Right ventricle myocardium inferior (tissue), 1 donor: ENCODE measurements around the gene RUNX1. TPM values are rescaled to one million over a fixed set of nuclear protein-coding genes. Genes with fewer than 3 reads are reported as not detected.
"Not testable (repeated sequence)": the region's sequence is repeated elsewhere in the genome, so short reads cannot be mapped to it uniquely, and the experiment has no call there.

Experiments
- ATAC-seq: fragments of 200-7000 bp; cut with Tn5 transposase; one replicate; pipeline ENCODE4 v1.9.1; 2020; ENCODE audit warnings: mild to moderate bottlenecking, moderate library complexity
- DNase-seq: peaks from one replicate; pipeline ENCODE4 v3.0.0; 2021; ENCODE audit errors: missing footprints
- intact Hi-C: fragments of 100-400 bp; cut with DNase I; formaldehyde crosslinking; loops from one replicate; pipeline ENCODE4 v1.11.0; 2022
- total RNA-seq: library from RNA; stranded (reverse); fragmentation: NEBNext Ultra II Directional; extraction: Animal tissue kit (Norgen Biotek cat#: 25700); gene quantifications from one replicate; pipeline ENCODE4 v1.2.1, GENCODE V29; 2021
- donor health status: DM: no; HTN: yes; CAD: no; lungs with severe emphysema.

Gene RUNX1
- total RNA-seq, 1 donor from 2014 or later = 1.8 TPM

DNA sequence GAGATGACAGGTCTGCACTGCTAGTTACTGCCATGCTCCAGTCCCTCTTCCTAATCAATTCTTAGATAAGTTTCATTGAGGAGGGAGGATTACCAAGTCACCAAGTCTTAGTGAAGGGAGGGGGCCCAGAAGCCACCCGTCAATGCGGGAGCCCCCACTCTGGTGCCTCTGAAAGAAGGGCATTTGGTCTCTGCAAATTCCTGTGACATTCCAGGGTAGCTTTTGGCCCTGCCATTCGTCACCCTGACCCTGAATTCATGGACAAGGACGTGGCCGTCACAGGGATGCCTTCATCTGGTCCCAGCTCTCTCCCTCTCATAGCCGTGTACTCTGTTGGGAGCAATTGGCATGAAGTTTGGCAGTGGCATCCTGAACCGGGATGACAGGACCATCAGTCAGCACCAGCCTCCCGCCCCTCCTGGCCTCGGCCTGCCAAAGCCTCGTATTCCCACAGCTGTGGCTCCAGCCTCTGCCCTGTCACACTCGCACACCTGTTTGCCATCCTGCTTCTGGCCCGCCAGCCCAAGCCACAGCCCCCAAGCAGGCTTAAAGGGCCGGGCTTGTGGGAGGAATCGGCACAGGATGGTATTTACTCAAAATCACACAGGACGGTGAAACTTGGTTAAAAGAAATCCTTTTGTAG, 229.6 kb downstream of the RUNX1 start:
- intact Hi-C loops = no loop called here
- ATAC-seq = no peak
- no peak for DNase-seq

DNA sequence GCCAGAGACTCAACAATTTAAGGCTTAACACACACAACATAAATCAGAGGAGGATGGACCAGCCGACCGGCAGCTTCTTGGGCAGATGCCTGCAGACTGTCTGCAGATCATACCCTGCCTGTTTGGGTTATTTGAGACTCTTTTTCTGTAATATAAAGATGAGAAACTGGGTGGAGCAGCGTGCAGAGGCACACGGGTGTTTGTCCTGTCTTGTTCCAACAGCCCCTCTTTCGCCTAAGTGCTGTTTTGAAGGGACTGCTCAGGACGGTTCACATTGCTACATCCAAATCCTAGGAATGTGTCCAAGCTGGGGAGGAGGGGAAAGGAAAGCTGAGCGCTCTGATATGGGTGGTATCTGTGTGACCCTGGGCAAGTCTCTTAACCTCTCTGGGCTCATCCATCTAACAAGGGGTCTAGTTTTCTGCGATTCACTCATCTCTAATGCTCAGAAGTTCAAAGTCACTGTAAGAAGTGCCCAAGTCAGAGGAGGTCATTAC, 230.4 kb downstream of the RUNX1 start:
- no peak for ATAC-seq
- DNase-seq = no peak
- intact Hi-C loops = no loop called here

DNA sequence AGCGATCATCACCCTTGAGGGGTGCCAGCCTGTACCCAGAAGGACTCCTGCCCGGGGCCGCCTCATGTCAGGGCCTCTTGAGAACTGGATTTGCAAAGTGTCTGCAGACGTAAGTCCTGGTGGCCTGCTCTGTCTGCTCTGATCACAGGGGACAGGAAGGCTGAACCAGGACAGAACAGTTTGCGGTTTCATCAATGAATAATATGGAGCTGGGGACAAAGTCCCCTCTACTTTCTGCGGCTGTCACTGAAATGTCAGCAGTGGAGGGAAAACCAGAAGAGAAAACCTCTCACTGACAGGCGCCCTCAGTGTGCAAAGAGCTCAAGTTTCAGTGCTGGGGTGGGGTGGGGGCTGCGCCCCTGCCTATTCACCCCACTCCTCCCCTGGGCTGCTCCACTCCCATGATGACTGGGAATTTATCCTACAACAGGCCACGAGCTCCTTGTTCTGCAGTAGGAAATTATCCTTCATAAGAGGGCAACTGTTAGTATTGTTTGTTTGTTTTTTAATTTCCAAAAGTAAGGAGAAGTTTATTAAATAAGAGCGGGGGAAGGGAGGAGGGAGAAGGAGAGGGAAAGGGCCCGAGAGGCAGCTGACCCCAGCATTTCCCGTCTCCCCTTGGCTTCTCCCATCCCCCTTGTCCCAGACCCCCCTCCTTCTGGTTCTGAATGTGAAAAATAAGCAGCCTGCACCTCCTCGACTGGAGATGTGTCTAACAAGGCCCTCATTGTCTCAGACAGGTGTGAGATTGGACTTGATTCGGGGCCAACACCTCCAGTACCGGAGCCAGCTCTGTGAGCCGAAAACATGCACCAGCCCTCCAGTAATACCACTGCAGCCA, 231.1 kb downstream of the RUNX1 start:
- ATAC-seq = no peak
- intact Hi-C loops = no loop called here
- no peak for DNase-seq

DNA sequence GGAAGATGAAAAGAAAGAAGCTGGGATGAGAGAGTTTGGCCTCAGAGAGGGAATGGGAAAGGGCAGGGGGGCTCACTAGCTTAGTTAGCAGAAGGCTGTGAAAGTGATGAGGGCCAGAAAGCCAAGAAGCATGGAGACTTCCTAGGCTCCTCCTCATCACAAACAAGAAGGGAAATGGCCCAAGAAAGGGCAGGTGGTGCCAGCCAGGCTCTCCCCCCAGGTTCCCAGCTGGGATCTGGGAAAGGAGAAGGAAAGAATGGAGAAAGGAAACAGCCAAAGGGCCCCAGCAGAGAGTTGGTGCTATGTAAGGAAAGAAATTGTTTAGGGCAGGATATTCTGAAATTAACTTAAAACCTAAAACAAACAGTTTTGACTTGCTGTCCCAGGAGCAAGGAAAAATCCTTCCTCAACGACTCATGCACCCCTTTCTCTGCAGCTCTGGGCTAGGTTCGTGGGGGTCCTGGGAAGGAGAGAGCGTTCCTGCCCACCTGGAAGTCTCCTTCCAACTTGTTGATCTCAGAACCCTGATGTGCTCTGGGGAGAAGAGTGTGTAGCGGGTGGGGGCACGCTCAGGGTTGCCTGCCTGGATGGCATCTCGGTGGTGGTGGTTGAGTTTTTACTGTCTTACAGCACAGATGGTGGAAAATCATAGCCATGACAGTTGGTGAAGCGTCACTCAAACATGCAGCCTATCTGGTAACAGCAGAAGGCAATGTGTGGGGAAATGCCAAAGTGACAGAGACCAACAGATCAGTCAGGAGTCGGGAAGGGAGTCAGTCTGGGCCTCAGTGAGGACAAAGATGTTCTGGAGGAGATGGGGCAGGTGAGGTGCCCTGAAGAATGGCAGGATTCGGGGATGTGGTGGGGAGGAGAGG, 233.0 kb downstream of the RUNX1 start:
- intact Hi-C loops = no loop called here
- no peak for DNase-seq
- ATAC-seq = no peak

DNA sequence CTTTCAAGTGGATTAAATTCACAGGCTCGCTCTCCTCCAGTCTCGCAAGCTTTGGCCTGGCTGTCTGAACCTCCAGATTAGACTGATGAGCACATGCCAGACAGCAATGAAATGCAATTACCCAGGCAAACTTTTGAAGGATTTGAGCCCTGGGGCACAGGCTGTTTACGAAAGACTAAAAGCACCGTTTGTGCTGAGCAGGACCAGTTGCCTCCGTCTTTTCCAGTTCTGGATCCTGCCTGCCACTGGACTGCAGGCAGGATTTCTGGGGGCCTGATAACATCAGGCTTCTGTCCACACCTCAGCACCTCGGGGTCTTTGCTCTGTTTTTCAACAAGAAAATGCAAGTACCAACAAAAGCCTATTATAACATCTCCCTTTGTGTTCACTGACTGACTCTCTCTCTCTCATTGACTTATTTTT, 234.6 kb downstream of the RUNX1 start:
- no peak for DNase-seq
- intact Hi-C loops = no loop called here
- no peak for ATAC-seq

DNA sequence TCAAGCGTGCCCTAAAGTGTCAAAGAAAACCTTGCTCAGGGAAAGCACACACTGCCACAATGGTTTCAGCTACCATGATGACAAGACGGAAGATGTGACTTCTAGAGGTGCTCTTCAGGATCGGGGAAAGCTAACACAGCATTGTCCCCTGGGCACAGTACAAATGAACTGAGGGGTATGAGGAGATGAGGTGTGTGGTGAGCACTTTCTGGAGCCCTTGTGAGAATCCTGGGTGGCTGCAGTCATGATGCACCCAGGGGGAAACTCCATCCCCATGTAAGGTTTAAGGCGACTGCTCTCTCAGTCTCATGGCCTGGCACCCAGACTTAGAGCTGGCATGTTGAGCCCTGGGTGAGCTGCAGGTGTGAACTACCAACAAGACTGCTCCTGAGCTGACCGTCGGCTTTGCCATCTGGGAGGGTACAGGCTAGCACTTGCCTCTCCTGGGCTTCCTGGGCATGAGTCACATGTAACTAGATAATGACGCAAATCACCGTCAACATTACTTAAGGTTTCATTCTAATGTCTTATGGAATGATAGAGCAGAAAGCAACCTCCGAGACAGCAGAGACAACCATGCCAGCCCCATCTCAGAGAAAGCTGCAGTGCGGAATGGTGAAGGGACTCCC, 235.7 kb downstream of the RUNX1 start:
- no peak for DNase-seq
- no peak for ATAC-seq

DNA sequence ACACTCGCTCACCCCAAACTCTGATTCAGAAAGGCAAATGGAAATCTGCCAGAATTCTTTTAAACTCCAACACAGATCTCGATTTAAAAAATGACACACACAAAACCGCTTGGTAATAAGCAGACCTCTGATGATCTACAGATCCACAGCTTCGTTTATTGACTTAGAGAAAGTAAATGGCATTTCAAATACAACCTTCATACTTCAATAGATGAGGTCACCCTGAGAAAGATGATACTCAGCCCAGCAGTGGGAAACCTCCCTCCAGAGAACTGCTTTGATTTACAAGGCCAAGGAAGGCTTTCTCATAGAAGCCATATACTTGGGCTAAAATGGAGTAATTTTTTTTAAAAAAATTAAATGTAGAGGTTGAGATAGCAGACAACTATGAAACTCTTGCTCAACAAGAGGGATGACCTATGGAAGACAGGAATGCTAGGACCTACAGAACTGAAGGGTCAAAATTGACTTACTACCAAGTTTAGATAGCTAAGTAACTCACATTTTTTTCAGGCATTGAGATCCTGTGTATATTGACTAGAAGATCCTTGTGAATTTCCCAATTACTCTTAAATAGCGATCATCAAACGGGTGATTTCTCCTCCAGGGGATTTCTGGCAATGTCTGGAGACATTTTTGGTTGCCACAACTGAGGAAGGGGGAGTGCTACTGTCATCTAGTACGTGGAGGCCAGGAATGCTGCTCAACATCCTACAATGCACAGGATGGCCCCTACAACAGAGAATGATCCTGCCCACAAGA, 236.4 kb downstream of the RUNX1 start:
- ATAC-seq (no peak), DNase-seq (no peak)
- intact Hi-C loops = no loop called here

More for the DNA sequence above, 235.7 kb downstream of the RUNX1 start:
- intact Hi-C loops = no loop called here

DNA sequence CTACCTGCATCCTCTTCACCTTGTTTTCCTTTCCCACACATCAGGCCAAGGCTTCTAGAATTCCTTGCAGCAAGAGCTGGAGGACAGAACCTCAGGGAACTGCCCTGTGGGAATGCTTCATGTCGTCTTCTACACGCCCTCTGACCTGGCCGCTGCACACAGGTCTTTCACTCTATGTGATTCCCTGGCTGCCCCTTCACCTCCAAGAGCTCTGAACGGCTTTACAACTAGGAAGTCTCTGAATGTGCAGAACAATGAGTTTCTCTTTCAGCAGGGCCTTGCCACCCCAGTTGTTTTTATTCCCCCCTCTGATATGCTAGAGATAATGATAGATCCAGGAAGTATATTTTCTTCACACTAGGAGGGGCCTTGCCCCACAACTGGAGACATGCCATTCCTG, 237.7 kb downstream of the RUNX1 start:
- ATAC-seq = no peak
- no peak for DNase-seq
- intact Hi-C loops = no loop called here

DNA sequence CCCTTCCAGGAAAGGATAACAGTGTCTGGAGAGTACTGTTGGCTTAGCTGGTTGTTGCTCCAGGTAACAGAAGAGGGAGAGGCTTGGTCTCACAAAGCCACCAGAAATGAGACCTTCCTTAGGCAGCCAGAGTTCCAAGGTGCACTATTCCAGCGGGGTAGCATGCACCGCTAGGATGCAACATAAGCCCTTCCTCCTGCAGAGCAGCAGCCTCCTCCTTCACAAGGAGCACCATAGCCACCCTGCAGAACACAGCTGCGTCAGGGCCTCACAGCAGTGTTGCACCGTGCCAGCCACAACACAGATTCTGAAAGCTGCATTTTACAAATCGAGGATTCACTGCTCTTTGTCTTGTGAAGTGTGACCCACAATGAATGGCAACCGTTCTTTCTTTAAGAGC, 238.3 kb downstream of the RUNX1 start:
- ATAC-seq = no peak
- intact Hi-C loops = no loop called here
- no peak for DNase-seq

DNA sequence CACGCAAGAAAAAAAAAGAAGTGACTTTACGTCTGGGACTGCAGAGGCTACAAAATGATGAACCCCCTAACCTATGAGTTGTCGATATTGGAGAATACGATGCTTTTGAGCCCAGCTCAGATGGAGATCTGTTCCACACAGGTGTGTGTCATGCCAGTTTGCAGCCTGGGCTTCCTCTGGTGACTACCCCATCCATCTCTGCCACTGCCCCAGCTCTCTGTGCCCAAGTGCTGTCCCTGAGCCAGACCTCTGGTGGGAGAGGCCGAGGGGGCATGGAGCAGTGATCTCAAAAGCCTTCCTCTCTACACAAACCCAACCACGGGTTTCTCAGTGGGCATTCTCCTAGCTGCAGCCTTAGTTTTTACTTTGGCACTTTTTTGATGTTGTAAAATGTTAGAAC, 239.3 kb downstream of the RUNX1 start:
- ATAC-seq (no peak), DNase-seq (no peak)
- intact Hi-C loops = no loop called here

DNA sequence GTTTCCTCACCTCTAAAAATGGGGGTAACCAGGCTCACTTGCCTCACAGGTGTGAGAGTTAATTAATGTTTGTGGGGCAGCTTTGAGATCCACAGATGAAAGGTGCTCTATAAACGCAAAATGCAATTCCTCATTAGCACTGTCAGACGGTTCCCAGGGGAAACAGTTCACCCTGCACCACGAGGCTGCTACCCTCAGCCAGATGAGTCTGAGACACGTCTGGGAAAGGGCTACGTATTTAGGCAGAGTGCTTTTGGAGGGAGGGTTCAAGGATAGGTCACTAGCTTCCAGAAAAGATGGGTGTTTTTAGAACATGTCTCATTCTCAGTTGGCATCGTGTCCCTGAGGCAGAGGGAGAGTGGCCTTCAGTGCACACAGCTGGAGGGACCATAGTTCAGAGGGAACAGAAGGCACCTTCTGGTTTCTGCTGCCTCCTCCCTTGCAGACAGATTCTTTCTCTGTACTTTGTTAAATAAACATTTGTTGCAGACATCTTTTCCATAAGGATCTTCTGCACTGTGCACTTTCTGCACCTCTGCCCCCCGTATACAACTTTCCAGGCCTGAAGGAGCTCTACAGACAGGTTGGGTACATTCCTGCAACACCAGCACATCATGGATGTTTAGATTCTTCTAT, 240.4 kb downstream of the RUNX1 start:
- intact Hi-C loops = no loop called here
- ATAC-seq = no peak
- DNase-seq = no peak

DNA sequence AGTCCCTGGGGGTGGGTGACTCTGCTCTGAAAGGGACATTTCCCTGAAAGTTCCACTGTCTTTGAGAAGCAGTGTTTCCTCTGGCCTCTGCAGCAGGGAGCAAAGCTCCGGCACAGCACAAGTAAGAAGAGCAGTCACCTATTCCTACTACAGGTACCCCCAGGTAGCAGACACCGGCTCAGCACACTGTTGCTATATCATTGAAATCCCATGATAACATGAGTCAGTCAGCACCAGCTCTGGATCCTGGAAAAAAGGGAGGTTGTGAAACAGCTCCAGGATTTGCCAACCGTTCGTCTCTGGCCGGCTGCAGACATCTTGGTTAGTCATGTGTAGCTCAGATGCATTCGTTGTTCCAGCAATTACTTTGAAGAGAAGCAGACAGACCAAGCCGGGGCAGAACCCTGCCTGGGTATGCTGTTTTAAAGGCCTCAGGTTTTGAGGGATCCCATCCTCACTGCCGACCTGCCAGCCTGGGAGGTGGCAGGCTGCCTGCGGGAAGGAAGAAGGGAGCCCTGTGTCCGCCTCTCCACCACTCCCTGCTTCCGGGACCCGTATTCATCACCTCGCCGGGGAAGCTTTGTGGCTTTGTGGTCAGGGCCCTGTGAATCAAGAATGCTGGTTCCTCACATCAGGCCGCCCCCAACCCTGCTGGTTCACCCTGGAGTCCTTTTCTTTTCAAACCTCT, 241.1 kb downstream of the RUNX1 start:
- ATAC-seq = no peak
- intact Hi-C loops = no loop called here
- DNase-seq = no peak

DNA sequence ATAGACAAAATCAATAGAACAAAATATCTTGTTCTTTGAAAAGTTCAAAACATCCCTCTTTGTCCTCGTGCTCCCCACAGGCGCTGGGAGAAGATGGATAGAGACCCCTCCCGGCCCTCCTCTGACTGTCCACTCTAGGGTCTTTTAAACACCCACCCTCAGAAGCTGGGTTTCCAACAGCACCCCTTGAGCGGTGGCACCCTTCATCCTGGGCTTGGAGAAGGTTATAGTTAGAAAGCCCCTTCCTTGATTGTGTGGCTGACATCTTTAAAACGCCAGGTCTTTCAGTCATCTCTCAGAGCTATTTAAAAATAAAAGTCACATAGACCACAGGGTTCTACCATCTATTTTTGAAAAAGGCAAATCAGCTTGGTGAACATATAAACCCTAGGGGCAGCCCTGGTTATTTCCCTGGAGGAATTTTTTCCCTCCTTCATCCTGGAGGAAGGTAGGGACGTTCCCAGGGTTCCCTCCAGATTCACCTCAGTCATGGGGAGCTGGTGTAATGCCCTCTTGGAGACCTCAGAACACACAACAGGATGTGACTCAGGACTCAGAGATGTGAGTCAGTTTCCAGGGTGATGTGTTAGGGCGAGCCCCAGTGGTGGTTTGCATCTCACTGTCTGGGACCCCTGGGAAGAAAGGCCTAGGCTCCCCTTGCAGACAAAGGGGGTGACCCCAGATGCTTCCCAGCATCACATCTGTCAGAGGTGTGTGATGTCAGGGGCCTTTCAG, 241.8 kb downstream of the RUNX1 start:
- no peak for ATAC-seq

DNA sequence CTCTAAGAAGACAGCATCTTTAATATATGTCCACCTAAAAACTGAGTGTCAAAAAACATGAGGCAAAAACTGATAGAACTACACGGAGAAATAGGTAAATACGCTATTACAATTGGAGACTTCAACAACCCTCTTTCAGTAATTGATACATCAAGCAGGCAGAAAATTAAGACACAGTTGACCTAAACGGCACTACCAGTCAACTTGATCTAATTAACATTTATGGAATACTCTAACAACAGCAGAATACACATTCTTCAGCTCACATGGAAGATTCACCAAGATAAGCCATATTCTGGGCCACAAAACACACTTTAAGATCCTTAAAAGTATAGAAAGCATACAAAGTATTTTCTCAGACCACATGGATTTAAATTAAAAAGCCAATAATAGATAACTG, 242.7 kb downstream of the RUNX1 start:
- ATAC-seq (no peak), DNase-seq (no peak)
- intact Hi-C loops = no loop called here

More for the DNA sequence above, 241.8 kb downstream of the RUNX1 start:
- intact Hi-C loops = no loop called here
- no peak for DNase-seq

DNA sequence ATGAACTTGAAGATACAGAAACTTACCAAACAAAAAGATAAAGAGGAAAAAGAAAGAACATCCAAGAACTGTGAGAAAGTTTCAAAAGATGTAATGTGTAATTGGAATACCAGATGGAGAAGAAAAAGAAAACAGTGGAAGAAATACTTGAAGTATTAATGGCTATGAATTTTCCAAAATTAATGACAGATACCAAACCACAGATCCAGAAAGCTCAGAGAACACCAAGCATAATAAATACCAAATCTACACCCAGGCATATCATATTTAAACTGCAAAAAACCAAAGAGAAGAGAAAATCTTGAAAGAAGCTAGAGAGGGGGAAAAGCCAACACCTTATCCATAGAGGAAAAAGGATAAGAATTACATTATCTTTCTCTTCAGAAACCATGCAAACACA, 243.9 kb downstream of the RUNX1 start:
- no peak for DNase-seq
- intact Hi-C loops = no loop called here
- ATAC-seq = no peak

DNA sequence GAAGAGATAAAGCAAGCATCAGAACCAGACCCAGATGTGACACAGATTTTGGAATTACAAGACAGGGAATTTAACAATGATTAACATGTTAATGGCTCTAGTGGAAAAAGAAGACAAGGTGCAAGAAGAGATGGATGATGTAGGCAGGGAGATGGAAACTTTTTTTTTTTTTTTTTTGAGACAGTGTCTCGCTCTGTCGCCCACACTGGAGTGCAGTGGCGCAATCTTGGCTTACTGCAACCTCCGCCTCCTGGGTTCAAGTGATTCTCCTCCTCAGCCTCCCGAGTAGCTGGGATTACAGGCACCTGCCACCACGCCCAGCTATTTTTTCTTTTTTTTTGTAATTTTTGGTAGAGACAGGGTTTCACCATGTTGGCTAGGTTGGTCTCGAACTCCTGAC, 244.5 kb downstream of the RUNX1 start:
- DNase-seq, ATAC-seq, intact Hi-C loops: not testable (repeated sequence)
